Esophagus mucosa (tissue), 1 donor: Measurements from ENCODE around the gene CSNK2A1. TPM values are rescaled to one million over a fixed set of nuclear protein-coding genes. Genes with fewer than 3 reads are reported as not detected.
"Not testable (repeated sequence)": the region's sequence is repeated elsewhere in the genome, so short reads cannot be mapped to it uniquely, and the experiment has no call there.

Experiments used
- ATAC-seq: fragments of 200-7000 bp; cut with Tn5 transposase; one replicate; pipeline ENCODE4 v1.9.1; 2020
- total RNA-seq: library from RNA; stranded (reverse); gene quantifications from one replicate; pipeline ENCODE4 v1.2.4, GENCODE V29; 2023
- donor health status: DM: yes; HTN: yes; CAD: no.

The CSNK2A1 gene
- total RNA-seq, 1 donor from 2014 or later, result 83.4 TPM

DNA sequence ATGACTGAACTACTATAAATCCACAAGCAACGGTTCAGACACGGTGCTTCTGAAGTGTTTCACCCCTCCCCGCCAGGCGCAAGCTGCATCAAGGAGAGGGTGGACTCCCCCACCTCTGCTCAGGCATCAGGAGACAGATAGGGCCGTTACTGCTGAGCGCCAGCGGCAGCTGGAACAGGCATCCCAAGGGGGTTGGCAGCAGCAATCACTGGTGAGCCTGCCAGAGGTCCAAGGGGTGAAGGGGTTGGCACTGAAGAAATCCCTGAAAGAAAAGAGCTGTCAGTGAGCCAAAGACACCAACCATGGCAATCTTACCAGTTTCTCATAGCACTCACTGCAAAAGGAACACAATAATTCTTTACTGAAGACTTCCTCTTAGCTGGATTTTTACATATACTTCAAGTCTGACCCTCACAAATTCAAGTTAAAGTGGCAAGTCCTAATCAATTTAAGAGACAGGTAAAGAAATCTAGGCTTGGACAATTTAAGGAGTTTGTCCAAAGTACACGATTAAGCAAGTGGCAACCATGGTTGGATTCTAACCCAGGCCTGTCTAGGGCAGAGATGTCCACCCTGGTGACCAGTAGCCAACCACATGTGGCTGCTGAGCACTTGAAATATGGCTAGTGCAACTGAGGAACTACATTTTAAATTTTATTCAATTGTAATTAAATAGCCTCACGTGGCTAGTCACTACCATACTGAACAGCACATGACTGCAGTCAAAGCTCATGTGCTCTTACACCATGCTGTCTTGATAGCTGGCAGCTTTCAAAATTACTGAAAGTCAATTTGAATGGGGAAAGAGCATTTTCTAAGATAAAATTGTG is 59.6 kb downstream of the CSNK2A1 start:
- ATAC-seq, result no peak

DNA sequence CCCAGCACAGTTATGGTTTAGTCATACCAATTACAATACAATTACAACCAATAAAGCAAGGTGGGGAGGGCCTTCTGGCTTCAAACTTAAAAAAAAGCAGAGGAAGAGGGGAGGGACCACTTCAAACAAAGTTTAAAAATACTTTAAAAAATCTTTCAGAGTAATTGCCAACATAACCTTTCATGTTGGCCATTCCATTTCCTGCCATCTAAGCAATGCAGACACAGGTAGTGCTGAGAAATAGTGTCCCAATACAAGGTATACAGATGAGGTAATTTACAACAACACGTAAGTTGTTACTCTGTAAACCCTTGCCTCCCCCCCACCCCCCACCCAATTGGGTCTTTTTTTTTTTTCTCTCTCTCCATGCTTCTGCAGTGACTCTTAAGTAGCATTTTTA is 62.4 kb downstream of the CSNK2A1 start:
- no peak for ATAC-seq

DNA sequence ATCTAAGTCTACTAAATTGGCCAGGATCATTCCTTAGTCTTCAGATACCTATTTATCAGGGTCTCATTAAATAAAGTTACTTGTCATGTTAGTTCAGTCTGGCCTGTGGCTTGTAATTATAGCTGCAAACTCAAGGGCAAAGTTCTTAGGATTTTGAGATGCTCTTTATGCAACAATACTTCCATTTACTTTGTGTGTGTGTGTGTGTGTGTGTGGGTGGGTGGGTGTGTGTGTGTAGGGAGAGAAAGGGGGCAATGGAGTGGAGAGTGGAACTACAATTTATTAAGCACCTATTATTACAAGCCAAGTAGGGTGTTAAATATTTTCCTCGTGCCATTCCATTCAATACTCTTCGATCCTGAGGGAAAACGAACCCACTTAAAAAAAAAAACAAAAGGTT is 63.5 kb downstream of the CSNK2A1 start:
- ATAC-seq, result no peak

DNA sequence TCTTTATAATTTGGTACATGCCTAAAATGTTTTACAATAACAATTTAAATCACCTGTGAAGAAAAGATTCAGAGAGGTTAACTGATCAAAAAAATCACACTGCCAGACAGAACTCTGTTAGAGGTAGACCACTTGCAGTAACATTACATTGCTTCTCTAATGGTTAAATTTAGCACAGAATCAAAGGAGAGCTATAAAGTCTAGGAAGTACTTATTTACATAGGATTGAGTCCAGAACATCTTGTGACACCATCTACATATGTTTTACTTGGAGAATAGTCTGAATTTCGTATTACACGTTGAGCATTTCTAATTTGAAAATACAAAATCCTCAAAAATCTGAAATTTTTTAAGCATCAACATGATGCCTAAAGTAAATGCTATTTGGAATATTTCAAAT is 64.1 kb downstream of the CSNK2A1 start:
- ATAC-seq, result no peak

DNA sequence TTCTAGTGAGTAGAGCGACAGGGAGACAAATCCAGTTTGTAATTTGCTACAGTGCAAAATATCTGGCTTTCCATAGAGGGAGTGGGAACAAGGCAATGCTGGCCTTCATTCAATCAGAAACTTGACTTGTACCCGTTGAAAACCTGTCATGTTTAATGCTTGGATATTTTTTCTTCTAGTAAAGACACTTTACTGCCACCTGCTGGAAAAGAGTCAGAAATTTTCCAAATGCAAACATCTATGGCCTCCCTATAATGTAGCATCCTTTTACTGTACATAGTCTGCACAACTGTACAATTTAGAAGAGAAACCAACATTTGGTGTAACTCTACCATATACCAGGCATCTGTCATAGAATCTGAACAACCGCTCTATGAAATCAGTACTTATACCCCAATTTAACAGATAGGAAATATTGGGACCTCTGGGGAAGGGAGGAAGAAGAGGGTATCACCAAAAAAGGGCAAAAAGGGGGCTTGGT is 64.6 kb downstream of the CSNK2A1 start:
- peak; percentile 46 for ATAC-seq

DNA sequence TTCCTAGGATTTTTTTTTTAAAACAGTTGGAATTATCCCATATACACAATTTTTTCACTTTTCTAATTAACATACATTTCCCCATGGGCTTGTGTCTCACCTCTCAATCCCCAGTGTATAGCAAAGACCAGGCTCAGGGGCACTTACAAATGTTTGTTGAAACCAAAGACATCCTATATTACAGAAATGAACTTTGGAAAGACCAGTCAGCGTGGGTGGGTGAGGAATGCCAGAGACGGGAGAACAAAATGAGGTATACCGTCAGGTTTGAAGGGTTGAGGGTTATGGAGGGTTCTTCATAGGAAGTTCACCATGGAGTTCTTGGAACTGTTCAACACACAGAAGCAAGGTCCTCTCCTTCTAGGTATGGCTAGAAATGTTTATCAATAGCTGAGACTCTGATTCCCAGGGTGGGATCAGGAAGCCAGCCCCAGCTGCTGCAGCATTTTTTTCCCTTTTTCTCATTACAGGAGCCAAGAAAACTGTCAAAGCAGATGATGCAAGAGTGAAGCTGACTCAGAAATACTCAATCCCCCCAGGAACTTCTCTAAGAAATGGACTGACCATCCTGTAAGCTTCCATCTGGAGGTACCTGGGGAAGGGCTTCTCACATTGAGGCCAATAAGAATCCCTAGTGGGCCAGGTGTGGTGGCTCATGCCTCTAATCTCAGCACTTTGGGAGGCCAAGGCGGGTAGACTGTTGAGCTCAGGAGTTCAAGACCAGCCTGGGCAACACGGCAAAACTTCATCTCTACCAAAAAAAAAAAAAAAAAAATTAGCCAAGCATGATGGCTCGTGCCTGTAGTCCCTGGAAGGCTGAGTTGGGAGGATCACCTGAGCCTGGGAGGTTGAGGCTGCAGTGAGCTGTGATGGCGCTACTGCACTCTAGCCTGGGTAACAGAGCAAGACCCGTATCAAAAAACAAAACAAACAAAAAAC is 65.3 kb downstream of the CSNK2A1 start:
- ATAC-seq, result no peak

DNA sequence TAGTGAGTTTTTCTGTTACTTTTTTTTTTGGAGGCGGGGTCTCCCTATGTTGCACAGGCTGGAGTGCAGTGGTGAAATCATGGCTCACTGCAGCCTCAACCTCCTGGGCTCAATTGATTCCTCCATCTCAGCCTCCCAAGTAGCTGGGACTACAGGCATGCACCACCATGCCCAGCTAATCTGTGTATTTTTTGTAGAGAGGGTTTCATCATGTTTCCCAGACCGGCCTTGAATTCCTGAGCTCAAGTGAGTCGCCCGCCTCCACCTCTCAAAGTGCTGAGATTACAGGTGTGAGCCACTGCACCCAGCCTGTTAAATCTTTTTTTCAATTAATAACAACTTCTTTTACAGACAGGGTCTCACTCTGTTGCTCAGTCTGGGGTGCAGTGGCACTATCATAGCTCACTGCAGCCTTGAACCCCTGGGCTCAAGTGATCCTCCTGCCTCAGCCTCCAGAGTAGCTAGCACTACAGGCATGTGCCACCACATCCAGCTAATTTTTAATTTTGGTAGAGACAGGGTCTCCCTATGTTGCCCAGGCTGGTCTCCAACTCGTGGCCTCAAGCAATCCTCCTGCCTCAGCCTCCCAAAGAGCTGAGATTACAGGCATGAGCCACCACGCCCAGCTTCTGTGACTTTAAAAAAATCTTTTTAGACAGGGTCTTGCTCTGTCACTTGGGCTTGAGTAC is 66.9 kb downstream of the CSNK2A1 start:
- not testable (repeated sequence) for ATAC-seq

DNA sequence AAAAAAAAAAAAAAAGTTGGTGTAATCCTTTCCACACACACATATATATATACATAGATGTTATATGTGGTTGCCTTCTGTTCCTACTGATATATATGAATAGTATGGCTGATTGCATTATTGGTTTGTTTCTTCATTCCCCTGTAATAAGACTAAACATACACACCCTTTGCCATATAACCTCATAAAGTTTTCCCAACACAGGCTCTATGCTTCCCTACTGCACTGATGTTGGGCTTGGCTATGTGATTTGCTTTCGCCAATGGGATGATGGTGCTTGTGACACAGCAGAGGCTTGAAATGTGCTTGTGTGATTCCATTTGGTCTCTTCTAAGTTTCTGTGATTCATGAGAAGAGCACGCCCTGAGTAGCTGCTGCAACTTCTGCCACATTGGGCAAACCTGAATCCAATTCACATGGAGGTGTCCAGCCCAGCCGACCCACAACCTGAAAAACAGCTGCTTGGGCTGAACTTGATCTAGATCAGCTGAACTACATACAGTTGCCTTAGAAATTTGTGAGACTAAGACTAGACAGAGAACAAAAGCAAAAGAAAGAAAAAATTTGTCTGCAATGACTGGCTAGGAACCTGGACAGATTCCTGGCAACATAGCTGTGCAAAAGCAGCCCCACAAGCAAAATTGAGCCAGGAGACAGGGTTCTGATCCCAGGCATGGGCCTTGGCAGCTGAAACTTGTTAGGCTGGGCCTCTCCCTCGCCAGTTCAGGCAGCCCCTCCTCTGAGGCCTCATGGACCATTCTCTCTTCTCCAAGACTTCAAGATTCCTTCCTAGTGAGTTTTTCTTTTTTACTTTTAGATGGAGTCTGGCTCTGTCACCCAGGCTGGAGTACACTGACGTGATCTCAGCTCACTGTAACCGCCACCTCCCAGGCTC is 67.9 kb downstream of the CSNK2A1 start:
- peak; percentile 56 for ATAC-seq

DNA sequence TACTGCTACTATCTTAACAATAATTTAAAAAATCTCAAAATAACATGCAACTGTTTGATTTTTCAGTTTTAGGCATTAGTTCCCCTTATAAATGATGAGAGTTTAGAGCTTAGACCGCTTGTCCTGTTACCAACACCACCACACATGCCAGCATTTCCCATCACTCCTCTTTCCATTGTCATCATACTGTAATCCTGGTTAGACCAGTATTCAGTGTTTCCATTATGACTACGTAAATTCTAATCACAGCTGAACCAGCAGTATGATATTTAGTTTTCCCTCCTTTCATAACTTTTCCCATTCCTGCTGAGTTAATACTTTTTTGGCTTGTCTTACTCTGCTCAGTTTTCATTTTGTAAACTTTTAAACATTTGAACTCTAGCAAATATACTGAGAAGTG is 69.0 kb downstream of the CSNK2A1 start:
- ATAC-seq, result peak; percentile 32

DNA sequence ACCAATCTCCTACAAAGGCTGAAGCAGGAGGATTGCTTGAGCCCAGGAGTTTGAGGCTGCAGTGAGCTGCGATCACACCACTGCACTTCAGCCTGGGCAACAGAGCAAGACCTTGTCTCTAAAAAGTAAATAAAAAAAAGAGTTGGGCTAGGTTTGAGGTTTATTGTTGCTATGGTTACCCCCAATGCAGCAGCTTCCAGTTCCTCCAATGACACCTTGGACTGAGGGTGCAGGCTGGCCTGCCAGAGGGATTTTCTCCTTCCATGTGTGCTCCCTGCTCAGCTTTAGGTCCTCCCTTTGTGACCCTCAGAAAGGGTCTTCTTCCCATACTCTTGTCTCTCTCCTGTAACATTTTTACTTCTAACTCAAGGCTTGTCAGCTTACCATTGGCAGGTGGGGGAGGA is 70.7 kb downstream of the CSNK2A1 start:
- no peak for ATAC-seq

DNA sequence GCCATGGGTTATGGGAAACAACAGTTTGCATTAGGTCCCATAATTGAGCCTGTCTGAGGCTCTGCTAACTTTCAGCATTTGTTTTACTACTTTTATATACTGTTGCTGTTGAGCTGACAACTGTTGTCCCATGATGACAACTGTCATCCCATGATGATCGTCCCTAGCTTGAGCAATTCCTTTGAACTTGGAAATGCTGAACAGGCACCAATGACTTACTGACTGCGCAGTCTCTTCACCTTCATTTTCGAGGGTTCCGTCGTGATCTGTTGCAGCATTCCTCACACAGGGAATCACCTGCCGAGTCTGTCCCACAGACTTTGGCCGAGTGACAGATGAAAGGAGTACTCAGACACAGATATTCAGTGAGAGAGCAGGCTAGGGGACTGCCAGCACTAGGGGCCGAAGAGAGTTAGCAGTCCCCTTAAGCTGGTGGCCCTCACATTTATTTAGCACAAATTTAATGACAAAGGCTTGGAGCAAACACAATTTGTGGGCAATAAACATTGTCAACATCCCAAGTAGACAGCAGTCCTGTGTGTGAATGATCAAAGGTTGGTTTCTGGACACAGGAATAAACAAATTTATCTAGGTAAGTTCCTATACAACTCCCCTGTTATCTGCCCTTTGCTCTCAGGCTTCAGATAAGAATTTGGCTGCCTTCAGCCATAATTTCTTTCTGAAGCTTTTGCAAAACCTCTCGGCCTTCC is 71.3 kb downstream of the CSNK2A1 start:
- no peak for ATAC-seq

DNA sequence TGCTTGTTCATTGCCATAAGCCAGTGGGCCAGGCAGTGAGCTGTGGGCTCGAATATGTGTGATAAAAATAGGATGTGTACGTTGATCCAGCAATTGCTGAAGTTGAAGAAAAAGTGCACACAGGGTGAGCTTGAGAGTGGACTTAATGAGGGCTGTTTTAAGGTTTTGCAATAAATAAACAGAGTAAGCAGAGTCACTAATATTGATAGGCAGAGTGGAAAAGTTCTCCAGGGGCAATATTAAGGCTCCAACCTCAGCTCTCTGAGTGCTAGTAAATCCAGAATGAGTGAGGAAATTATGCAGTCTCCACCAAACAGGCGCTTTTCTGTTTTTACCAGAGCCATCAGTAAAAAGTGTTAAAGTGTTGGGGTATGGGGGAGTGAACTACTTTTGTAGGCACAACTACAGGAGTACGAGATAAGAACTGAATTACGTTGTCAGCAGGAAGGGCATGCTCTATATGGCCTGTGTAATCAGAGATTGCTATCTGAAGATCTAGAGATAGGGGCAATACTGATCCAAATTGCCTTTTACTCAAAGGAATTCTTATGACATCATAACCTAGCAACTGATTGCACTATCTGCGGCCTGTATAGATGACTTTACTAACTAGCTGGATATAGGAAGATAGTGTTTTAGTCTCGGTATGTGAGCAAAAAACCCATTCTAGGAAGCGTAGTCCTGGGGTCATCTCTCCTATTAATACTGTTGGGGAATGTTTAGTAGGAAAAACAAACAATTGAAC is 73.7 kb downstream of the CSNK2A1 start:
- no peak for ATAC-seq

DNA sequence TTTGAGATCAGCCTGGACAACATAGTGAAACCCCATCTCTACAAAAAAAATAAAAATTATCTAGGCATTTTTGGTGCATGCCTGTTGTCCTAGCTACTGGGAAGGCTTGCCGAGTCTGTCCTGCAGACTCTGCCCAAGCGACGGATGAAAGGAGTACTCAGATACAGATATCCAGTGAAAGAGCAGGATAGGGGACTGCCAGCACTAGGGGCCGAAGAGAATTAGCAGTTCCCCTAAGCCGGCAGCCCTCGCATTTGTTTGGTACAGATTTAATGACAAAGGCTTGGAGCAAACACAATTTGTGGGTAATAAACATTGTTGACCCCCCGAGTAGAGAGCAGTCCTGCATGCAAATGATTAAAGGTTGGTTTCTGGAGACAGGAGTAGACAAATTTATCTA is 75.8 kb downstream of the CSNK2A1 start:
- ATAC-seq, result no peak

DNA sequence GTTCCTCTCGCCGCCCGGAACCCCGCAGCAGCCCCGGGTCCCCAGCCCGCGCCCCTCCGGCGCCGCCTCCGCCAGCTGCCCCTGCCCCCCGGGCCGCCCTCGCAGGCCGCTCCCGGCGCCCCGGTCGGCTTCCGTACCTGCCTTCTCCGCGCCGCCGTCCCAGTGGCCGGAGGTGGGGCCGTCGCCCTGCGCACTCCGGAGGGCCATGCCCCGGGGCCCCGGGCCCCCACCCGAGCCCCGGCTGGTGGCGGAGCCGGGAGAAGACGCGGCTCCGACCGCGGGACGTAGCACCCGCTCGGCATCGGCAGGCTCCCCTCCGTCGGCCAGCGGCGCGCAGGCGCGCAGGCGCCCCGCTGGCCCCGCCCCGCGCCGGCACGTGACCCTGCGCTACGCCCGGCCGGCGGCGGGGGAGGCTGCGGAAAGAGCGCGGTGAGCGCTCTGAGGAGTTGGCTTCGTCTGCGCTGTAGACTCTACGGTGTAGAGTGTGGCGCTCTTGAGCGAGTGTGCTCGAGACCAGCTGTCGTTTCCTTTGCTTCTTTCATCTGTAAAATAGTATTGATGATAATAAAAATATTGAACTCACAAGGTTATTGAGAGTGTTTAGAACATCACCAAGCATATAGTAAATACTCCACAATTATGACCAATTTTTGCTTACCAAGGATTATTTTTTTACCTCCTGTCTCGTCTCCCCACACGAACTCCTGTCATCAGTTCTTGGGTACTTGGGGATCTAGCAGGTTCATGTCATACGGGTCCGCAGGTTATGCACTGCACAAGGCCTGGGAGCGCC is 81.2 kb downstream of the CSNK2A1 start, which contains the start of gene TBC1D20:
Gene TBC1D20, minus strand, starts transcription at position 335 of the 793 bp plus-strand sequence. Its CDS starts 128 bp downstream, at position 207.
- ATAC-seq, result peak; percentile 97

DNA sequence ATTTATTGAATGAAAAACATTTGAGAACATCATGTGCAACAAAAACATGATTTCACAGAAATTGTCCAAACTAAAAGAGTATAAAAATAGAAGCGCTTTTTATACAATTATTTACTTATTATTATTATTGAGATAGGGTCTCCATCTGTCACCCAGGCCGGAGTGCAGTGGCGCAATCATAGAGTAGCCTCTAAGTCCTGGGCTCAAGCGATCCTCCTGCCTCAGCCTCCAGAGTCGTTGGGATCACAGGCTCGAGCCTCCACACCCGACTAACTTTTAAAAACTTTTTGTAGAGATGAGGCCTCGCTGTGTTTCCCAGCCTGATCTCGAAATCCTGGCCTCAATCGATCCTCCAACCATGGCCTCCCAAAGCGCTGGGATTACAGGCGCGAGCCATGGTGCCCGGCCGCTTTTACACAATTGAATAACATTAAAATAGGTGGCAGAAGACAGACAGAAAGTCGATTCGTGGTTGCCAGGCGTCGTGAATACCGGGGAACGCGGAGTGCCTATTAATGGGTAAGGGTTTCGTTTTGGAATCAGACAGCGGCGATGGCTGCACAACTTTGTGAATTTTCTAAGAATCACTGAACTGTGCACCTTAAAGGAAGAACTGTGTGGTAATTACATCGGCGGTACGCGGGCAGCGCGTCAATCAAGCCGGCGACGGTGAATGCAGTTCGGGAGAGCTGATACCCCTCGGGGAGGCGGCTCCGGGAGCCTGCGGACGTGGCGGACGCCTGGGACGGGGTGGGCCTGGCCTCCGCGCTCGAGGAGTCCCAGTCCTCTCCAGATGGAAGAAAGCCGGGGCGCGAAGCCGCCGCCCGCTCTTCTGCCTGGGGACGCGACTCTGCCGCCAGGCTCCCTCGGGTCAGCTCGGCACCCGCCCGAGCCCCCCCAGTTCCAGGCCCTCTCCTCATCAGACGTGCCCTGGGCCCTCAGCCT is 82.1 kb downstream of the CSNK2A1 start:
- ATAC-seq, result peak; percentile 50

DNA sequence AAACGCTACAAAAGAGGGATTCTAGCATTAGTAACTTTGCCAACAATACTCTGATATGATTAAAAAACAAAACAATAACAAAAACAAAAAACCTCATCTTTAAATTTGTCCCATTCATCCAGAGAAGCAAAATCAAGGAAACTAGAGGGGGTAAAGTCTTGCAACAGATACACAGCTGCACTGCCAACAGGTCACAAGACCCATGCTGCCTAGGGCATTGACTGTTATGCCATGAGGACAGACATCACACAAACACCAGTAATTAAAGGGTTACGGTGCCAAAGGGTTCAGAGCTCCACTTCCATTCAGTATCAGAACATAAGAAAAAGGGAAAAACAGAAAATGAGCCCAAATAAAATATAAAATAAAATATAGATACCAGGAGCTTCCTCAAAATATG is 82.9 kb downstream of the CSNK2A1 start:
- ATAC-seq, result no peak

DNA sequence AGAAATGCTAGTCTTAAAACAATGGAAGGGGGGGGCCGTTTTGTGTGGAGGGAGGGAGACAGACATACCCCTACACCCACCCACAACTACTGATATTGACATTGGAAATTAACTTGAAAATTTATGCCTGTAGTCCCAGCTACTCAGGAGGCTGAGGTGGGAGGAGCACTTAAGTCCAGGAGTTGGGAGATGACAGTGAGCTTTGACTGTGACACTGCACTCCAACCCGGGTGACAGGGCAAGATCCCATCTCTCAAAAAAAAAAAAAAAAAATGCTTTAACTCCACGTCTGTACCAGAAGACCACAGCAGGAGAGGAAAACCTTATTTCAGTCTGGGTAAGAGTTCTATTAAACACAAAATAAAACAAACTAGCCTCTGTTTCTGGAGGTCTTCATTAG is 83.4 kb downstream of the CSNK2A1 start:
- no peak for ATAC-seq

DNA sequence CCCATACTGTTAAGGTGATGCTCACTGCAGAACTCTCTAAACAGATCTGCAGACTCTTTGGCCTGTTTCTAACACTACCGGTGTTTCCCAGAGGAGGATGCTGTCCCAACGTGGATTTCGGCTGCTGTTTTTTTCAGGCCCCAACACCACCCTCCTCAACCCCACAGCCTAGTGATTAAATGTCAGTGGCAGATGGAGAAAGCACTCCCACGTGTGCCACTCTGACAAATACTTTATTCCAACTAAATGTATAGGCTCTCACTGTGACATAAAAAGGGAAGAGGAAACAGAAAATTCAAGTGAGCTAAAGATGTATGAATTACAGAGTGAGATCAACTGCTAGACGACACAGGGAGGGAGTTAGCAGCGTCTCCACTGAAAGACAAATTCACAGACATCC is 84.8 kb downstream of the CSNK2A1 start:
- ATAC-seq, result no peak
